Measurements from ENCODE around the gene PTPRZ1.

The PTPRZ1 gene

DNA sequence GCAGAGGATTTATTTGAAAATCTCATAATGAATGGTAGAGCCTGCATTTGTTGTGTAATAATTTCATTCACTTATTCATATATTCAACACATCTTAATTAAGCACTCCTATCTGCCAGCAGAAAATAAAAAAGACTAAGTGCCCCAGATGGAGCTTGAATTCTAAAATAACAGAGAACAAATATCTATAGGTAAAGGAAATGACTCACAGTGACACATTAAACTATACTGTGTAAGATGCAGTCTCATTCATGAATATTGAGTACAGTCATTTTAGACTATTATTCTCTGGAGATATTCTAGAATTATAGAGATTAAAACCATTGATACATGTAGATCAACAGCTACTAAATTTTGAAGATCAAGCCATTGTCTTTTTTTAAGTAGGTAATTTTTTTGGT lies 72.1 kb downstream of the PTPRZ1 start:
- Histone ChIP-seq H3K36me3 (no peaks in the 10 kb centered on the region), H3K4me3 (ENCODE audit: low read depth, low read length) (no peak overlapping the region), H3K9me3 (ENCODE audit: severe bottlenecking) (no peaks in the 10 kb centered on the region), H3K27ac (no peak overlapping the region), H3K27me3 (ENCODE audit: insufficient read depth, low read depth, severe bottlenecking) (no peaks in the 10 kb centered on the region)
- TF ChIP-seq, protein P1, sequence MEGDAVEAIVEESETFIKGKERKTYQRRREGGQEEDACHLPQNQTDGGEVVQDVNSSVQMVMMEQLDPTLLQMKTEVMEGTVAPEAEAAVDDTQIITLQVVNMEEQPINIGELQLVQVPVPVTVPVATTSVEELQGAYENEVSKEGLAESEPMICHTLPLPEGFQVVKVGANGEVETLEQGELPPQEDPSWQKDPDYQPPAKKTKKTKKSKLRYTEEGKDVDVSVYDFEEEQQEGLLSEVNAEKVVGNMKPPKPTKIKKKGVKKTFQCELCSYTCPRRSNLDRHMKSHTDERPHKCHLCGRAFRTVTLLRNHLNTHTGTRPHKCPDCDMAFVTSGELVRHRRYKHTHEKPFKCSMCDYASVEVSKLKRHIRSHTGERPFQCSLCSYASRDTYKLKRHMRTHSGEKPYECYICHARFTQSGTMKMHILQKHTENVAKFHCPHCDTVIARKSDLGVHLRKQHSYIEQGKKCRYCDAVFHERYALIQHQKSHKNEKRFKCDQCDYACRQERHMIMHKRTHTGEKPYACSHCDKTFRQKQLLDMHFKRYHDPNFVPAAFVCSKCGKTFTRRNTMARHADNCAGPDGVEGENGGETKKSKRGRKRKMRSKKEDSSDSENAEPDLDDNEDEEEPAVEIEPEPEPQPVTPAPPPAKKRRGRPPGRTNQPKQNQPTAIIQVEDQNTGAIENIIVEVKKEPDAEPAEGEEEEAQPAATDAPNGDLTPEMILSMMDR (IDR thresholded peaks at IDR 0.05; ENCODE audit: low read depth, low read length), result no peak
- DNase-seq, result no peak

DNA sequence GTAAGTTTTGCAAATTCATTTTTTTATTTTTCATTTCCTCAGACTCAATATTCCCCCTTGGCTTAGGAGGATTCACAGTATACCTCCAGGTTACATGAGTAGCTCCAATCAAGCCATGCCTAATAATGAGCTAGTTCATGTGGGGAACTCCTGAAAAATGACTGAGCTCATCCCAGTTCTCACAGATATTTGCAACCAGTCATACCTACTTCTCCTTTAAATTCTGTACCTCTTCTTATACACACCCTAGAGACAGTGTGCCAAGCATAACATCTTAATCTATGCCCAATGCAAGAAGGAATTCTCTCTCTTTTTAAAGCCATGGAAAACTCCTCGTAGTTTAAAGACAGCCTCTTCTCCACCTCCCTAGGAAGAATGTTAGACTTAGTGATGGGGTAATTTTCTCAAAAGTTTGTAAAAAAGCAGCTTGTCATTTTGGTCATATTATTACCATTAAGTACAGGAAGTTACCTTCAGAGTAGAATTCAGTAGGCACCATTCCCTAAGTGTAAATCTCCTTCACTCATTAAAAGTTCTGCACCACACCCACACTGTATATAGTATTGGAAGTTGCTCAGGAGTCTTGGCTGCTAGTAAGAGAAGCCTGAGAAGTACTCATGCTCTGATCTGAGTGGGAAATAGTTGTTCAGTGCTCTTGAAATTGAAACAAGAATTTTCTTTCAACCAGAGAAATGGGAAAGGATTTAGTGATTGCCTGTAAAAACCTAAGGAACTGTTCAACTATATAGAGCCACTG lies 72.7 kb downstream of the PTPRZ1 start:
- no peak for DNase-seq
- Histone ChIP-seq H3K9me3 (ENCODE audit: severe bottlenecking) (no peaks in the 10 kb centered on the region), H3K27ac (no peak overlapping the region), H3K4me3 (ENCODE audit: low read depth, low read length) (no peak overlapping the region), H3K36me3 (no peaks in the 10 kb centered on the region), H3K27me3 (ENCODE audit: insufficient read depth, low read depth, severe bottlenecking) (no peaks in the 10 kb centered on the region)
- TF ChIP-seq, protein P1 (IDR thresholded peaks at IDR 0.05; ENCODE audit: low read depth, low read length), result no peak

DNA sequence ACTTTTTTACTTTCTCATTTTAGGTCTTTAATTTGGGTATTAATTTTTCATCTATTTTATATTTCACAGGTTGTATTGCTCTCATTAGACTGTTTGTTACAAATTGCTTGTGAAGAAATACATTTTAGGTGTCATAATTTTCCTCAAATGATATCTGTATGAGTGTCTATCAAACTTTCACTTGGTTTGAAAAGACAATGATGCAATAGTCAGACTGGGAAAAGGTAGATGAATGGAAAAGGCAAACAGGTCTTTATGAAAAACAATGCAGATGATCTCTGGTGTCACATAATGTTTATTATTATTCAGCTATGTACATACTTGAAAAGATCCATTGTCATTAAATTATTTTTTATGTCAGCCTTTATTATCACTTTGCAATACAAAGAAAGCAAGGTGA lies 80.2 kb downstream of the PTPRZ1 start:
- Histone ChIP-seq H3K9me3 (ENCODE audit: severe bottlenecking) (no peaks in the 10 kb centered on the region), H3K27ac (no peak overlapping the region), H3K4me3 (ENCODE audit: low read depth, low read length) (no peak overlapping the region), H3K27me3 (ENCODE audit: insufficient read depth, low read depth, severe bottlenecking) (no peaks in the 10 kb centered on the region), H3K36me3 (no peaks in the 10 kb centered on the region)
- TF ChIP-seq, protein P1 (IDR thresholded peaks at IDR 0.05; ENCODE audit: low read depth, low read length), result no peak
- DNase-seq, result no peak

DNA sequence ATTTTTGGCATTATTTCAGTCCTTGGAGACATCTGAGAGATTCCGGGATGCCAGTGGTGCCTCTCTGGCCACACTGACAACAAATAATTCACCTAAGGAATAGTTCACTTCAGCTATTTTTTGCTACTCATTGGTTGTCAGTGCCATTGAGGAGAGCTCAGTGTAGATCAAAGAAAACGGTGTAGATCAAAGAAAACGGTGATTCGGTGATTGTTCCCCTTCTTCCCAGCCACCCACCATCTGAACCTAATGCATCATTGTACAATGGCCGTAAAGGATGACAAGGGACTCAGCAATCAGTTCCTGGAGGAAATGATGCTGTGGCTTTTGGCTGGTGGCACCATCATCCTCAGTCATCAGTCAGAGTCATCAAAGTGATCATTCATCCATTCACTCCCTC lies 80.6 kb downstream of the PTPRZ1 start:
- no peaks in the 10 kb centered on the region for H3K36me3 ChIP-seq
- H3K27me3 ChIP-seq (ENCODE audit: insufficient read depth, low read depth, severe bottlenecking), result no peaks in the 10 kb centered on the region
- TF ChIP-seq, protein P1 (IDR thresholded peaks at IDR 0.05; ENCODE audit: low read depth, low read length), result no peak
- DNase-seq, result no peak
- no peak overlapping the region for H3K27ac ChIP-seq
- no peaks in the 10 kb centered on the region for H3K9me3 ChIP-seq (ENCODE audit: severe bottlenecking)
- H3K4me3 ChIP-seq (ENCODE audit: low read depth, low read length), result no peak overlapping the region

DNA sequence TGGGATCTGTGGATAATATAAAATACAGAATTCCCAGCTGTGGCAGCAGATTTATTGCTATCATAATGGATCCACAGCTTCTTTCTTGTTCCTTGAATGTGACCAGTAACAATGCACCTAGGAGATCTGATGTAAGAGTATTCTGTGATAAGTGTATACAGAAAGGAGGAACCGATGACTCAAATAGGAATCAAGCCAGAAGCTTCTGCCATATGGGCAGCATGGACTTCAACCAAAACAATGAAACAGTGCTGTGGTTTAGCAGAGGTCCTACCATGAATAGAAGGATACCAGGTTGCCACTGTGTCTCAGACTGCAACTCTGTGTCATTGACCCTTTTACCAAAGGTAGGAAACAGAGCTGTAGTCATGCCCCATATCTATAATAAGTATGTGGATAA lies 81.8 kb downstream of the PTPRZ1 start:
- Histone ChIP-seq H3K36me3 (no peaks in the 10 kb centered on the region), H3K27me3 (ENCODE audit: insufficient read depth, low read depth, severe bottlenecking) (no peaks in the 10 kb centered on the region), H3K9me3 (ENCODE audit: severe bottlenecking) (no peaks in the 10 kb centered on the region), H3K4me3 (ENCODE audit: low read depth, low read length) (no peak overlapping the region), H3K27ac (no peak overlapping the region)
- TF ChIP-seq, protein P1 (IDR thresholded peaks at IDR 0.05; ENCODE audit: low read depth, low read length), result no peak
- DNase-seq, result no peak

DNA sequence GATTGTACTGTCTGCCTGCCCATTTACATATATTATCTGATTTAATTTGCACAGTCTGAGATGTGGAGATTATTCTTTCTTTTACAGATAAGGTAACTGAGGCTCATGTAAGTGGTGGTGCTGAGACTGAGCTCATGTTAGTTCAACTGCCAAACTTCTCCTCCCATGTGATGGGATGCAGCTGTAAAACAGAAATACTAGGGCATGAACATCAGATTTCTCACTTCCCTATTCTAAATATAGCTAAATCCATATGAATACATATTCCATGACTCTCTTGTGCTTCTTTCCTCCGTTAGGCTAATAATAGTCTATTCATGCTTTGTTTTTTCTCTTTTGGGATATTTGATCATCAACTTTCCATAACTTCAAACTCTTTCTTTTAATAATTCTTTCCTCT lies 84.7 kb downstream of the PTPRZ1 start:
- no peak overlapping the region for H3K27ac ChIP-seq
- DNase-seq, result no peak
- no peak overlapping the region for H3K4me3 ChIP-seq (ENCODE audit: low read depth, low read length)
- no peaks in the 10 kb centered on the region for H3K27me3 ChIP-seq (ENCODE audit: insufficient read depth, low read depth, severe bottlenecking)
- TF ChIP-seq, protein P1 (IDR thresholded peaks at IDR 0.05; ENCODE audit: low read depth, low read length), result no peak
- no peaks in the 10 kb centered on the region for H3K9me3 ChIP-seq (ENCODE audit: severe bottlenecking)
- H3K36me3 ChIP-seq, result no peaks in the 10 kb centered on the region
